ENCODE data around the gene SLC4A1. TPM values are rescaled to one million over a fixed set of nuclear protein-coding genes. Genes with fewer than 3 reads are reported as not detected.
A peak's percentile ranks its signal among the peaks of the same experiment; 100 is the strongest.
"Not testable (repeated sequence)": the region's sequence is repeated elsewhere in the genome, so short reads cannot be mapped to it uniquely, and the experiment has no call there.

SLC4A1 gene
- polyA plus RNA-seq, 6 donors from 2014 or later: 0.07 to 0.20 (median 0.12) TPM; not detected in 3

- ATAC-seq (ENCODE audit: low read depth in 2 of 2): no peak
- peaks cover 0 to 7% (median 0%) of the 10 kb centered on the region in 7 donors for H3K9me3 Mint-ChIP-seq
- H3K27me3 Mint-ChIP-seq: peaks cover 0 to 8% (median 0%) of the 10 kb centered on the region in 3 donors
- H3K27ac Mint-ChIP-seq: peak overlapping the region in 2 of 6 donors; percentile 61 to 66
- H3K36me3 Mint-ChIP-seq: no peaks in the 10 kb centered on the region
- H3K4me1 Mint-ChIP-seq: peaks cover 12 to 43% (median 12%) of the 10 kb centered on the region in 3 donors
- no peak for DNase-seq
- H3K4me3 Mint-ChIP-seq: no peak overlapping the region
These were observed 26.8 kb downstream of the SLC4A1 start for GRCh38 chr17:44241106-44241624.

GRCh38 chr17:44237886-44238285, 30.0 kb downstream of the SLC4A1 start:
- DNase-seq; H3K27ac Mint-ChIP-seq; H3K9me3 Mint-ChIP-seq; H3K36me3 Mint-ChIP-seq; ATAC-seq (ENCODE audit: low read depth in 2 of 2); H3K4me3 Mint-ChIP-seq: not testable (repeated sequence)
- H3K27me3 Mint-ChIP-seq: peaks cover 0 to 20% (median 0%) of the 10 kb centered on the region in 3 donors
- peaks cover under 1 to 16% (median 4%) of the 10 kb centered on the region in 3 donors for H3K4me1 Mint-ChIP-seq

GRCh38 chr17:44236444-44236991, 31.4 kb downstream of the SLC4A1 start:
- DNase-seq (no peak), ATAC-seq (ENCODE audit: low read depth in 2 of 2) (no peak)
- no peaks in the 10 kb centered on the region for H3K9me3 Mint-ChIP-seq
- no peak overlapping the region for H3K4me3 Mint-ChIP-seq
- peaks cover 0 to 20% (median 0%) of the 10 kb centered on the region in 3 donors for H3K27me3 Mint-ChIP-seq
- H3K4me1 Mint-ChIP-seq: peaks cover 0 to 9% (median 0%) of the 10 kb centered on the region in 3 donors
- H3K27ac Mint-ChIP-seq: peak overlapping the region in 1 of 6 donors; percentile 22
- H3K36me3 Mint-ChIP-seq: no peaks in the 10 kb centered on the region

GRCh38 chr17:44235583-44235936, 32.4 kb downstream of the SLC4A1 start:
- Mint-ChIP-seq H3K9me3 (no peaks in the 10 kb centered on the region), H3K27me3 (peaks cover 0 to 20% (median 0%) of the 10 kb centered on the region in 3 donors), H3K36me3 (no peaks in the 10 kb centered on the region), H3K27ac (no peak overlapping the region), H3K4me1 (peaks cover 0 to under 1% (median 0%) of the 10 kb centered on the region in 3 donors), H3K4me3 (no peak overlapping the region)
- no peak for DNase-seq
- ATAC-seq (ENCODE audit: low read depth in 2 of 2): no peak

- Mint-ChIP-seq H3K9me3 (no peaks in the 10 kb centered on the region), H3K4me3 (peak overlapping the region in 1 of 8 donors; percentile 67), H3K36me3 (no peaks in the 10 kb centered on the region), H3K27ac (no peak overlapping the region), H3K27me3 (peaks cover 0 to 20% (median 0%) of the 10 kb centered on the region in 3 donors), H3K4me1 (no peaks in the 10 kb centered on the region)
- ATAC-seq (ENCODE audit: low read depth in 2 of 2) (no peak), DNase-seq (no peak)
These were observed 34.4 kb downstream of the SLC4A1 start for GRCh38 chr17:44233582-44233981.

GRCh38 chr17:44232061-44232460, 35.9 kb downstream of the SLC4A1 start:
- H3K4me3 Mint-ChIP-seq: no peak overlapping the region
- H3K36me3 Mint-ChIP-seq: no peaks in the 10 kb centered on the region
- H3K27ac Mint-ChIP-seq: no peak overlapping the region
- no peak for DNase-seq
- ATAC-seq (ENCODE audit: low read depth in 2 of 2): no peak
- peaks cover 0 to 20% (median 0%) of the 10 kb centered on the region in 3 donors for H3K27me3 Mint-ChIP-seq
- H3K4me1 Mint-ChIP-seq: no peaks in the 10 kb centered on the region
- H3K9me3 Mint-ChIP-seq: no peaks in the 10 kb centered on the region

GRCh38 chr17:44230140-44230539, 37.8 kb downstream of the SLC4A1 start:
- no peaks in the 10 kb centered on the region for H3K9me3 Mint-ChIP-seq
- H3K36me3 Mint-ChIP-seq: no peaks in the 10 kb centered on the region
- peaks cover 0 to 4% (median 0%) of the 10 kb centered on the region in 3 donors for H3K27me3 Mint-ChIP-seq
- no peak overlapping the region for H3K4me3 Mint-ChIP-seq
- DNase-seq: no peak
- no peaks in the 10 kb centered on the region for H3K4me1 Mint-ChIP-seq
- H3K27ac Mint-ChIP-seq: no peak overlapping the region
- no peak for ATAC-seq (ENCODE audit: low read depth in 2 of 2)

GRCh38 chr17:44229090-44229489, 38.8 kb downstream of the SLC4A1 start:
- ATAC-seq (ENCODE audit: low read depth in 2 of 2) (no peak), DNase-seq (no peak)
- Mint-ChIP-seq H3K4me1 (no peaks in the 10 kb centered on the region), H3K27ac (no peak overlapping the region), H3K27me3 (no peaks in the 10 kb centered on the region), H3K9me3 (no peaks in the 10 kb centered on the region), H3K36me3 (no peaks in the 10 kb centered on the region), H3K4me3 (no peak overlapping the region)

- Mint-ChIP-seq H3K4me3 (peak overlapping the region in 5 of 8 donors; percentile 30 to 100 (median 56)), H3K4me1 (peaks cover 6 to 17% (median 13%) of the 10 kb centered on the region in 3 donors), H3K36me3 (no peaks in the 10 kb centered on the region), H3K27me3 (no peaks in the 10 kb centered on the region), H3K9me3 (no peaks in the 10 kb centered on the region), H3K27ac (peak overlapping the region in 2 of 6 donors; percentile 1 to 37)
- ATAC-seq (ENCODE audit: low read depth in 2 of 2) (no peak), DNase-seq (no peak)
These were observed 44.3 kb downstream of the SLC4A1 start for GRCh38 chr17:44223541-44224071.

- Mint-ChIP-seq H3K9me3 (no peaks in the 10 kb centered on the region), H3K27ac (peak overlapping the region; percentile 88 to 96 (median 96)), H3K27me3 (no peaks in the 10 kb centered on the region), H3K4me1 (peaks cover 11 to 24% (median 22%) of the 10 kb centered on the region in 3 donors), H3K36me3 (no peaks in the 10 kb centered on the region), H3K4me3 (peak overlapping the region; percentile 91 to 100 (median 96))
- ATAC-seq (ENCODE audit: low read depth in 2 of 2) (no peak), DNase-seq (peak; percentile 39)
These were observed 45.6 kb downstream of the SLC4A1 start for GRCh38 chr17:44222112-44222869.

- Mint-ChIP-seq H3K4me3 (peak overlapping the region; percentile 91 to 100 (median 96)), H3K4me1 (peaks cover 15 to 28% (median 27%) of the 10 kb centered on the region in 3 donors), H3K27me3 (no peaks in the 10 kb centered on the region), H3K36me3 (peaks cover 0 to 2% of the 10 kb centered on the region in 2 donors), H3K9me3 (no peaks in the 10 kb centered on the region), H3K27ac (peak overlapping the region; percentile 88 to 96 (median 96))
- DNase-seq (peak; percentile 30), ATAC-seq (ENCODE audit: low read depth in 2 of 2) (no peak)
These were observed 46.1 kb downstream of the SLC4A1 start for GRCh38 chr17:44221862-44222111.

GRCh38 chr17:44221084-44221861, 46.7 kb downstream of the SLC4A1 start:
- Mint-ChIP-seq H3K36me3 (peaks cover under 1 to 5% of the 10 kb centered on the region in 2 donors), H3K27ac (peak overlapping the region; percentile 88 to 96 (median 96)), H3K9me3 (no peaks in the 10 kb centered on the region), H3K27me3 (no peaks in the 10 kb centered on the region), H3K4me1 (peaks cover 20 to 33% (median 32%) of the 10 kb centered on the region in 3 donors), H3K4me3 (peak overlapping the region; percentile 91 to 100 (median 96))
- DNase-seq: peak; percentile 72
- peak; percentile 22 to 27 for ATAC-seq (ENCODE audit: low read depth in 2 of 2)
